Measurements from ENCODE around the gene IL23A. TPM values are rescaled to one million over a fixed set of nuclear protein-coding genes. Genes with fewer than 3 reads are reported as not detected.
A peak's percentile ranks its signal among the peaks of the same experiment; 100 is the strongest.

Gene IL23A
- total and polyA plus RNA-seq, 2 experiments from 2014 or later, result 0.63 TPM; not detected in 1

GRCh38 chr12:56299308-56299852, 39.3 kb upstream of the IL23A start:
- no peak for TF ChIP-seq CTCF (IDR thresholded peaks at IDR 0.05; ENCODE audit: low read depth, low read length)
- Histone ChIP-seq H3K36me3 (peaks cover 4% of the 10 kb centered on the region), H3K4me3 (peak overlapping the region; percentile 66), H3K27me3 (no peaks in the 10 kb centered on the region), H3K27ac (peak overlapping the region; percentile 87), H3K9me3 (ENCODE audit: low read depth) (no peaks in the 10 kb centered on the region), H3K4me1 (ENCODE audit: low read depth) (peaks cover 30% of the 10 kb centered on the region)
- no peak for DNase-seq (ENCODE audit: low read depth in 1 of 2, low spot score in 1 of 2)

GRCh38 chr12:56299853-56300643, 38.6 kb upstream of the IL23A start, which contains the start of gene CS:
Gene CS (minus strand): TSS chr12:56300330. CDS start chr12:56300201, 129 bp downstream.
- H3K4me3 ChIP-seq, result peak within 1 kb of the TSS; percentile 66
- no peaks in the 10 kb centered on the region for H3K27me3 ChIP-seq
- no peaks in the 10 kb centered on the region for H3K9me3 ChIP-seq (ENCODE audit: low read depth)
- peak within 1 kb of the TSS; percentile 93 for H3K27ac ChIP-seq
- no peak for TF ChIP-seq CTCF (IDR thresholded peaks at IDR 0.05; ENCODE audit: low read depth, low read length)
- H3K4me1 ChIP-seq (ENCODE audit: low read depth), result peaks cover 30% of the 10 kb centered on the region
- DNase-seq (ENCODE audit: low read depth in 1 of 2, low spot score in 1 of 2), result peak; percentile 98 to 100
- peaks cover 4% of the 10 kb centered on the region for H3K36me3 ChIP-seq

GRCh38 chr12:56300644-56301464, 37.8 kb upstream of the IL23A start:
- Histone ChIP-seq H3K36me3 (peaks cover 4% of the 10 kb centered on the region), H3K9me3 (ENCODE audit: low read depth) (no peaks in the 10 kb centered on the region), H3K27me3 (no peaks in the 10 kb centered on the region), H3K4me1 (ENCODE audit: low read depth) (peaks cover 30% of the 10 kb centered on the region), H3K4me3 (peak overlapping the region; percentile 14), H3K27ac (peak overlapping the region; percentile 93)
- DNase-seq (ENCODE audit: low read depth in 1 of 2, low spot score in 1 of 2), result no peak
- TF ChIP-seq CTCF (IDR thresholded peaks at IDR 0.05; ENCODE audit: low read depth, low read length), result no peak

- TF ChIP-seq CTCF (IDR thresholded peaks at IDR 0.05; ENCODE audit: low read depth, low read length), result no peak
Measured at GRCh38 chr12:56304276-56304675, 34.4 kb upstream of the IL23A start.

GRCh38 chr12:56304872-56305590, 33.7 kb upstream of the IL23A start:
- Histone ChIP-seq H3K4me1 (ENCODE audit: low read depth) (peaks cover 18% of the 10 kb centered on the region), H3K9me3 (ENCODE audit: low read depth) (no peaks in the 10 kb centered on the region), H3K4me3 (no peak overlapping the region), H3K36me3 (peaks cover 27% of the 10 kb centered on the region), H3K27ac (no peak overlapping the region), H3K27me3 (no peaks in the 10 kb centered on the region)
- no peak for TF ChIP-seq CTCF (IDR thresholded peaks at IDR 0.05; ENCODE audit: low read depth, low read length)
- no peak for DNase-seq (ENCODE audit: low read depth in 1 of 2, low spot score in 1 of 2)

More at GRCh38 chr12:56304276-56304675, 34.4 kb upstream of the IL23A start:
- Histone ChIP-seq H3K4me1 (ENCODE audit: low read depth) (peaks cover 18% of the 10 kb centered on the region), H3K9me3 (ENCODE audit: low read depth) (no peaks in the 10 kb centered on the region), H3K27me3 (no peaks in the 10 kb centered on the region), H3K27ac (no peak overlapping the region), H3K4me3 (no peak overlapping the region), H3K36me3 (peaks cover 24% of the 10 kb centered on the region)
- no peak for DNase-seq (ENCODE audit: low read depth in 1 of 2, low spot score in 1 of 2)

All from cardiac muscle cell (in vitro differentiated cells and primary cell).